Retinal pigment epithelial cell (primary cell): Measurements from ENCODE around the gene RTCB.

Source experiments
- DNase-seq: peaks from one replicate; pipeline ENCODE4 v3.0.0-alpha.2; 2010; ENCODE audit warnings: low read depth
- H3K4me3 ChIP-seq: 2 replicates; pipeline ENCODE4 v1.5.1; 2011; ENCODE audit warnings: mild to moderate bottlenecking, low read length, control low read depth, moderate library complexity
- CTCF ChIP-seq: conservative IDR thresholded peaks from 2 replicates; pipeline ENCODE4 v1.5.1; 2011; ENCODE audit warnings: low read depth, low read length, control low read depth, inconsistent platforms

The RTCB gene

DNA sequence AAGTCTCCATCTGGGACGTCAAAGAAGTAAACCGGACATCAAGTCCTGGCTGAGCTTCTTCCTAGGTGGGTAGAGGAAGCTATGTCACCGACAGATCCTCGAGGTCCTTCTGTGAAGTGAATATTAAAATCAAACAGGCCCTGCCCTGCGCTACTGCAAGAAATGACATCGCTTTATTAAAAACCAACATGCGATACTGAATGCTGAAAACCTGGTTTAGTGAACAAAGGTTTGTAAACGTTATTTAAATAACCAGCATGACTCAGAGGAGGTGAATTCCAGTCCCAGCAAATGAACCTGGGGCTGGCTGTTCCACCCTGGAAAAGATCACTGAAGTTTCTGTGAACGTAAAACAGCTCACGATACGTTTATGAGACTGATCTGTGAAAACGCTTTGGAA, 645 bp downstream of the RTCB start:
- H3K4me3 ChIP-seq = peak overlapping the region; percentile 92
- TF ChIP-seq CTCF = no peak
- DNase-seq = no peak

DNA sequence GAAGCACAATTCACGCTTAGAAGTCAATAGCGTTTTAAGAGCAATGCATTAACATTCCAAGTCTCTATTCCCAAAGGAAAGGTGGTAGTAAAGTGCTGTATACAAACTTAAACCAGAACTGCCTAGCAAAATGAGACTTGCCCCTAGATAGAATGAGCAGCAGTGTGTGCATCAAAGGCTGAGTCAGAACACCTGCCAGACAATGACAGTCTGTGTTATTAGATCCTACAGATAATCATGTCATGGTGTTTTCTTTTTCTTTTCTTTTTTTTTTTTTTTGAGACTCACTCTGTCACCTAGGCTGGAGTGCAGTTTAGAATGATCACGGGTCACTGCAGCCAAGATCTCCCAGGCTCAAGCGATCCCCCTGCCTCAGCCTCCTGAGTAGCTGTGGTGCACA, 1.6 kb downstream of the RTCB start:
- no peak for TF ChIP-seq CTCF
- no peak for DNase-seq
- H3K4me3 ChIP-seq = no peak overlapping the region

DNA sequence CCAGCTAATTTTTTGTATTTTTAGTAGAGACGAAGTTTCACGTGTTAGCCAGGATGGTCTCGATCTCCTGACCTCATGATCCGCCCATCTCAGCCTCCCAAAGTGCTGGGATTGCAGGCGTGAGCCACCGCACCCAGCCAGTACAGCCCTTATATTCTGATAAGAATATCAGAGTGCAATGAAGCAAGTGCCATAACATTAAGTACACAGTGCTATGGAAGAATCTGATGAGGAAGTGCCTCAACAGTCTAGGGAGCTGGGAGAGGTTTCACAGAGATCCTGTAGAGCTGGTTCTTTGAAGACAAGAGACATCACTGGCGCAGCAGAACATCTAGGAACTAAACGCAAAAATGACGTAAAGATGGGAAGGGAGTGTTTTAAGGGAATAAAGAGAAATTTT, 2.1 kb downstream of the RTCB start:
- H3K4me3 ChIP-seq = no peak overlapping the region
- TF ChIP-seq CTCF = no peak
- DNase-seq = no peak

- no peak for DNase-seq
- no peak overlapping the region for H3K4me3 ChIP-seq
- no peak for TF ChIP-seq CTCF
Observed at GRCh38 chr22:32407936-32408335, 4.1 kb downstream of the RTCB start.

DNA sequence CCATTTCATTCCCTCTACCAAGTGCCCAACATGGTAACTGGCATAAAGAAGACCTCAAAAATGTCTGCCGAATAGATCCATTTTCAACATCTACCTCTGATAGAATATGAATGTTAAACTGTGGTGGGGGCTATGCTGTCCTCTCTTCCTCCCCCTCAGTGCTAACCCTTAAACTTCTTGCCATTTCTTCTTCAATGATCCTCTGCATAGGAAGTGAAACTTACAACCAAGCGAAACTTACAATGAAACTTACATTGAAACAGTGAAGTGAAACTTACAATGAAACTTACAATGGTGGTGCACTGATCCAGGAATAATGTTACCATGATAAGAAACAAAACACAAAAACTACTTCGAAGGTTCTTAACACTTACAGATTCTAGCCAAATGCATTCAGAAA, 4.7 kb downstream of the RTCB start:
- TF ChIP-seq CTCF = no peak
- H3K4me3 ChIP-seq = no peak overlapping the region
- no peak for DNase-seq

GRCh38 chr22:32404021-32404420, 8.0 kb downstream of the RTCB start:
- no peak for DNase-seq
- TF ChIP-seq CTCF = no peak
- no peak overlapping the region for H3K4me3 ChIP-seq

GRCh38 chr22:32401486-32401885, 10.6 kb downstream of the RTCB start:
- no peak for TF ChIP-seq CTCF
- no peak overlapping the region for H3K4me3 ChIP-seq
- no peak for DNase-seq
